ENCODE results near the gene STK40. TPM values are rescaled to one million over a fixed set of nuclear protein-coding genes. Genes with fewer than 3 reads are reported as not detected.

The STK40 gene
- total and polyA plus RNA-seq, 9 of the 15 experiments (the other 6 are each of a cell fraction or from before 2014, with no cell fraction given): 0.69 to 94.3 (median 39.1) TPM

DNA sequence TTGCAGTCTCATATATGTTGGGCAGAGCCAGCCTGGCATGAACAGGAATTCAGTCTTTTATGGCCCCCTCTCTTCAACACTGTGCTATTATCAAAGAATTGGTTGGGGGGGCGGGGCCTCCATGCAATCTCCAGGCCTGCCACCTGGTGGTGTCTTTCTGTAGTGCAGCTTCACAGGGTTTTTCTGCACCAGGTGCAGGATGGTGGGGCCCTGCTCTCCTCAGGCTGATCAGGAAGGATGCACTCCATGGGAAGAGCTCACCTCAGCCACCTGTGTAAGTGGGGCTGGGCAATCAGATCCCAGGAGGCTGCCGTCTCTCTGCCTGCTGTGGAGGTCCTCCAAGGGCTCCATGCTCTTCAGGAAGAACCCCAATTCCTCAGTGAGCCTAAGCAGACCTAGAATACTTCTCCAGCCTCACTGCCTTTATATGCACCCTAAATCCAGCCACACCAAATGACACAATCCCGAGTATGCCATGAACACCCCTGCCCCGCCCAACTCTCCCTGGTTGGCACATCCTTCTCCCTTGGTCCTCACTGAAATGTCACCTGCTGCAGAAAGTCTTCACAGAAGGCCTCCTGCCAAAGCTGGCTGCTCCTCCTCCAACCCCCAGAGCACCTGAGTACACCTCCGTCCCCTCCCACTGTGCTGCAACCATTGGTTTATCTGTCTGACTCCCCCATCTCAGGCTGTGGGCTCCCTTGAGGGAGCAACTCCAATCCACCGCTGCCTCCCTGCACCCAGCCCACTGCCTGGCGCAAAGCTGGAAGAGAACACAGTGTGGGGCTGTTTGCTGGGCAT lies 16.5 kb downstream of the STK40 start:
- H3K9me3 ChIP-seq (replicated peaks; ENCODE audit: control insufficient read depth, insufficient read depth, low read depth, low read length): no peaks in the 10 kb centered on the region
- ChIA-PET POLR2A (interaction anchor here (0.6 to 3.7 kb wide), 20 partner anchors 8 to 466 kb away, joined by 3 to 34 read pairs (median 4); partner anchors contain the start of genes LSM10 and TRAPPC3), CTCF (ENCODE audit: low intra/inter-chr PET ratio) (interaction anchor here (0.6 to 1.8 kb wide), 2 partner anchors 32 to 269 kb away, joined by 3 to 11 read pairs; no protein-coding TSS in a partner anchor)
- peaks cover 84% of the 10 kb centered on the region for H3K79me2 ChIP-seq (ENCODE audit: control insufficient read depth, insufficient read depth, low read length)
- peak; percentile 61 for ATAC-seq
- peaks cover 6% of the 10 kb centered on the region; the same call in 1 of the 2 replicates for H4K20me1 ChIP-seq (replicated peaks; ENCODE audit: control insufficient read depth, insufficient read depth, low read length)
- H3K4me2 ChIP-seq (ENCODE audit: insufficient read depth, low read length): no peak overlapping the region
- peaks cover 48% of the 10 kb centered on the region for H3K36me3 ChIP-seq (ENCODE audit: control insufficient read depth, insufficient read depth, low read length)
- intact Hi-C loops (cut with micrococcal nuclease) (loop anchor here (2.0 kb wide), 2 partner anchors 48 to 52 kb away; no protein-coding TSS in a partner anchor), in situ Hi-C loops (cut with MboI) (no loop called here)
- no peaks in the 10 kb centered on the region for H3K27me3 ChIP-seq (ENCODE audit: control insufficient read depth in 2 of 2, insufficient read depth in 2 of 2, low read length in 2 of 2)
- WGBS (ENCODE audit: insufficient coverage, low coverage, missing lambda C conversion rate): 31% methylated on average over 7 of the region's 7 CpGs
- peak overlapping the region in 1 of 2 experiments; percentile 81; a peak in 2 of 4 replicates for H3K9ac ChIP-seq (ENCODE audit: insufficient read depth in 1 of 2, low read depth in 2 of 2, low read length in 2 of 2)
- H3K9me1 ChIP-seq (ENCODE audit: control insufficient read depth, insufficient read depth, low read length): peaks cover 11% of the 10 kb centered on the region
- no peak overlapping the region; the same call in 2 of the 3 replicates for H3K27ac ChIP-seq (ENCODE audit: extremely low read depth, low read depth, low read length)
- H2AFZ ChIP-seq (ENCODE audit: low read depth, low read length): no peak overlapping the region
- FAIRE-seq: peak; percentile 80
- peaks cover 41 to 51% of the 10 kb centered on the region in 2 experiments for H3K4me1 ChIP-seq (replicated peaks in 1 of 2; ENCODE audit: control insufficient read depth in 2 of 2, insufficient read depth in 2 of 2, low read length in 2 of 2)
- no TSS peak for BruUV-seq (replicated peaks)
- DNase-seq (ENCODE audit: extremely low read depth in 1 of 4, low spot score in 3 of 4): peak; percentile 89 to 91 (median 89)
- no peak overlapping the region for H3K4me3 ChIP-seq
- peak; percentile 86 for TF ChIP-seq KLF13 (tag; IDR thresholded peaks at IDR 0.05; ENCODE audit: borderline replicate concordance, low read depth)
- peak; percentile 51; the same call in 1 of the 2 replicates for TF ChIP-seq GABPB1 (CRISPR knock-in tag; IDR thresholded peaks at IDR 0.05)
- no peak for TF ChIP-seq MEF2D (tag; conservative IDR thresholded peaks at IDR 0.05; ENCODE audit: low read depth)
- 0 out of 2 replicates have a peak, but pooled peaks have one; percentile 20 for TF ChIP-seq TARDBP (IDR thresholded peaks at IDR 0.05)
- 0 out of 4 replicates have a peak, but pooled peaks of 1 of the 2 experiments have one; percentile 36 for TF ChIP-seq NONO (IDR thresholded peaks at IDR 0.05; ENCODE audit: low read depth in 2 of 2, low read length in 1 of 2)
- TF ChIP-seq RBFOX2 (IDR thresholded peaks at IDR 0.05; ENCODE audit: low read depth, low read length): 0 out of 2 replicates have a peak, but pooled peaks have one; percentile 5
- TF ChIP-seq, protein P1, sequence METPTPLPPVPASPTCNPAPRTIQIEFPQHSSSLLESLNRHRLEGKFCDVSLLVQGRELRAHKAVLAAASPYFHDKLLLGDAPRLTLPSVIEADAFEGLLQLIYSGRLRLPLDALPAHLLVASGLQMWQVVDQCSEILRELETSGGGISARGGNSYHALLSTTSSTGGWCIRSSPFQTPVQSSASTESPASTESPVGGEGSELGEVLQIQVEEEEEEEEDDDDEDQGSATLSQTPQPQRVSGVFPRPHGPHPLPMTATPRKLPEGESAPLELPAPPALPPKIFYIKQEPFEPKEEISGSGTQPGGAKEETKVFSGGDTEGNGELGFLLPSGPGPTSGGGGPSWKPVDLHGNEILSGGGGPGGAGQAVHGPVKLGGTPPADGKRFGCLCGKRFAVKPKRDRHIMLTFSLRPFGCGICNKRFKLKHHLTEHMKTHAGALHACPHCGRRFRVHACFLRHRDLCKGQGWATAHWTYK (CRISPR knock-in tag; IDR thresholded peaks at IDR 0.05): 0 out of 2 replicates have a peak, but pooled peaks have one; percentile 55
- TF ChIP-seq JUND (IDR thresholded peaks at IDR 0.05; ENCODE audit: borderline replicate concordance, low read depth, low read length): peak; percentile 31
- peak; percentile 48; the same call in 1 of the 3 replicates for TF ChIP-seq JUND (tag; IDR thresholded peaks at IDR 0.05; ENCODE audit: borderline replicate concordance, low read depth, low read length)
- no peak for TF ChIP-seq GABPA (tag; conservative IDR thresholded peaks at IDR 0.05; ENCODE audit: low read depth)
- TF ChIP-seq SMAD4 (CRISPR knock-in tag; conservative IDR thresholded peaks at IDR 0.05): 0 out of 2 replicates have a peak, but pooled peaks have one; percentile 23
- 0 out of 2 replicates have a peak, but pooled peaks have one; percentile 32 for TF ChIP-seq CREM (IDR thresholded peaks at IDR 0.05; ENCODE audit: low read depth)
- peak; percentile 94 for TF ChIP-seq SP1 (CRISPR knock-in tag; IDR thresholded peaks at IDR 0.05)
- TF ChIP-seq RAD21 (CRISPR knock-in tag; conservative IDR thresholded peaks at IDR 0.05 in 1 of 2, IDR thresholded peaks at IDR 0.05 in 1 of 2): peak; percentile 60 to 80
- TF ChIP-seq SMC3 (conservative IDR thresholded peaks at IDR 0.05; ENCODE audit: insufficient read depth, low read depth, low read length): peak; percentile 76
- TF ChIP-seq, protein P2, sequence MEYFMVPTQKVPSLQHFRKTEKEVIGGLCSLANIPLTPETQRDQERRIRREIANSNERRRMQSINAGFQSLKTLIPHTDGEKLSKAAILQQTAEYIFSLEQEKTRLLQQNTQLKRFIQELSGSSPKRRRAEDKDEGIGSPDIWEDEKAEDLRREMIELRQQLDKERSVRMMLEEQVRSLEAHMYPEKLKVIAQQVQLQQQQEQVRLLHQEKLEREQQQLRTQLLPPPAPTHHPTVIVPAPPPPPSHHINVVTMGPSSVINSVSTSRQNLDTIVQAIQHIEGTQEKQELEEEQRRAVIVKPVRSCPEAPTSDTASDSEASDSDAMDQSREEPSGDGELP (CRISPR knock-in tag; IDR thresholded peaks at IDR 0.05; ENCODE audit: borderline replicate concordance): peak; percentile 67; the same call in 1 of the 2 replicates
- TF ChIP-seq YY1 (IDR thresholded peaks at IDR 0.05; ENCODE audit: borderline replicate concordance in 1 of 3, control insufficient read depth in 1 of 3, extremely low read depth in 1 of 3, insufficient read depth in 3 of 3, insufficient read length in 1 of 3, insufficient replicate concordance in 2 of 3, low read depth in 1 of 3, low read length in 2 of 3): peak in 1 of 3 experiments; percentile 39
